Spleen (tissue), 7 donors: ENCODE measurements around the gene TPSD1.

Experiments
- CTCF ChIP-seq, 11 experiments: fragments of 200-600 bp in 7 of 11; fragments of 450-650 bp in 4 of 11; sonication (generic) in 4 of 11; IDR thresholded peaks in 8 of 11; conservative IDR thresholded peaks in 3 of 11; 1 replicate in 7 of 11; 2 replicates in 4 of 11; pipeline versions ENCODE4 v1.4.0 to v1.8.0; 2016 to 2021; ENCODE audit warnings: antibody characterized with exemption in 11 of 11, inconsistent platforms in 4 of 11, mild to moderate bottlenecking in 1 of 11
- POLR2A ChIP-seq, 3 donors: fragments of 450-650 bp; IDR thresholded peaks; one replicate each; pipeline ENCODE4 v1.5.1; 2017; ENCODE audit warnings: antibody characterized with exemption in 3 of 3, mild to moderate bottlenecking in 1 of 3
- POLR2AphosphoS5 ChIP-seq, 3 donors: sonication (generic); formaldehyde crosslinking; IDR thresholded peaks; one replicate each; pipeline ENCODE4 v1.5.1; 2017; ENCODE audit warnings: antibody characterized with exemption in 3 of 3
- donor health status: DM: no; HTN: no; CAD: no; lungs with moderate emphysema.
- donor health status: DM: no; HTN: no; CAD: no.
- donor health status: DM: no; HTN: no; CAD: no.

DNA sequence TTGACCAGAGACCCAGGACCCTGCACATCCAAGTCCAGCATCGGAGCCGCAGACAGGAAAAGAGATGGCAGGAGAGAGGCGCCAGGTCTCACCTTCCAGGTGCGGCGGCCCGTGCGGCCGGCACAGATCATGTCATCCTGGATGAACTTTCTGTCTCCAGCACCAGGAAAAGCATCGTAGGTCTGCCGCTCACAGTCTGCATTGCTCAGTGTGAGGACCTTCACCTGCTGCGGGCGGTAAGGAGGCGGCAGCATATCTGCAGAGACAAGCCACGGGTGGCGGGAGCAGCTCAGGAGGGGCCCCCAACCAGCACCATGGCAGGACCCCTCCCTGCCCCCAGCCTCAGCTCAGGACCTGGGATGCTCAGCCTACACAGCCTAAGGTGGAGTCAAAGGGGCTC lies 17.9 kb downstream of the TPSD1 start:
- TF ChIP-seq CTCF (IDR thresholded peaks at IDR 0.05 in 8 of 11, conservative IDR thresholded peaks at IDR 0.05 in 3 of 11) (no peak), POLR2A (IDR thresholded peaks at IDR 0.05) (no peak), POLR2AphosphoS5 (IDR thresholded peaks at IDR 0.05) (no peak)
